PFSK-1 (cell line): ENCODE results near the gene UAP1L1.

Source experiments
- POLR2AphosphoS5 ChIP-seq: IDR thresholded peaks from 2 replicates; pipeline ENCODE4 v1.6.1; 2012; ENCODE audit warnings: low read depth, mild to moderate bottlenecking, control low read depth, low read length, moderate library complexity
- REST ChIP-seq, 2 experiments: IDR thresholded peaks; 2 replicates each; pipeline versions ENCODE4 v1.6.1 to v1.8.0; 2011 to 2012; ENCODE audit warnings: low read depth in 2 of 2, low read length in 2 of 2, control low read depth in 1 of 2, inconsistent platforms in 1 of 2, mild to moderate bottlenecking in 1 of 2, moderate library complexity in 1 of 2; ENCODE audit not compliant: insufficient read depth in 1 of 2
- TAF1 ChIP-seq: IDR thresholded peaks from 2 replicates; pipeline ENCODE4 v1.6.1; 2012; ENCODE audit warnings: low read length, control low read depth, borderline replicate concordance; ENCODE audit not compliant: insufficient read depth

- TF ChIP-seq TAF1 (no peak), REST (IDR thresholded peaks at IDR 0.05; ENCODE audit: insufficient read depth in 1 of 2, low read depth in 2 of 2, low read length in 2 of 2) (no peak), POLR2AphosphoS5 (no peak)
Observed at GRCh38 chr9:137123468-137123837, 46.1 kb downstream of the UAP1L1 start.
